GM12878 (cell line): ENCODE data around the gene ZKSCAN5. TPM values are rescaled to one million over a fixed set of nuclear protein-coding genes. Genes with fewer than 3 reads are reported as not detected.

Experiments
- ATAC-seq: fragments of 200-7000 bp; cut with Tn5 transposase; 3 replicates; pipeline ENCODE4 v1.9.1; 2020; ENCODE audit warnings: mild to moderate bottlenecking, moderate library complexity
- BruUV-seq: library from RNA; stranded (reverse); fragments of 400-500 nt; replicated peaks from 2 replicates; lab custom pipeline; 2021; lab: Mats Ljungman, UMichigan
- CTCF ChIA-PET: fragments of 300-600 bp; sonication (Branson Sonifier 250); formaldehyde crosslinking; extraction: SDS; loops from one replicate; lab custom pipeline; 2021; ENCODE audit warnings: inconsistent platforms; lab: Yijun Ruan, JAX
- POLR2A ChIA-PET: fragments of 350-600 bp; formaldehyde crosslinking; extraction: SDS; loops from one replicate; lab custom pipeline; 2021; ENCODE audit warnings: inconsistent platforms; lab: Charles Lee
- RAD21 ChIA-PET: fragments of 300-600 bp; sonication (Branson Sonifier 250); formaldehyde crosslinking; loops from one replicate; lab custom pipeline; 2023; ENCODE audit warnings: antibody characterized with exemption; ENCODE audit not compliant: unreplicated experiment; lab: Charles Lee
- SMC1A ChIA-PET: fragments of 300-600 bp; sonication (Branson Sonifier 250); formaldehyde crosslinking; loops from one replicate; lab custom pipeline; 2023; ENCODE audit not compliant: unreplicated experiment, uncharacterized antibody; lab: Charles Lee
- DNase-seq: peaks from one replicate; pipeline ENCODE4 v3.0.0-alpha.2; 2011; ENCODE audit warnings: low read depth, low spot score
- FAIRE-seq: peaks from 3 replicates; lab custom pipeline; 2011; peaks lifted over from hg19 to GRCh38; lab: Jason Lieb, UNC
- H2AFZ ChIP-seq: 2 replicates; pipeline ENCODE4 v1.6.0; 2011; ENCODE audit warnings: low read depth, low read length, control low read depth; ENCODE audit not compliant: control insufficient read depth
- H3K27ac ChIP-seq: 2 replicates; pipeline ENCODE4 v1.5.1; 2011; ENCODE audit warnings: control low read depth; ENCODE audit not compliant: control insufficient read depth, insufficient read depth
- H3K27me3 ChIP-seq, 2 experiments: replicated peaks in 1 of 2; 2 replicates each; pipeline versions ENCODE4 v1.6.0 to v1.6.1; 2011; ENCODE audit warnings: low read length in 1 of 2; ENCODE audit not compliant: control insufficient read depth in 2 of 2, insufficient read depth in 2 of 2
- H3K36me3 ChIP-seq, 2 experiments: 2 replicates each; pipeline ENCODE4 v1.5.1; 2011; ENCODE audit warnings: low read length in 1 of 2; ENCODE audit not compliant: control insufficient read depth in 2 of 2, insufficient read depth in 2 of 2
- H3K4me1 ChIP-seq: 2 replicates; pipeline ENCODE4 v1.6.1; 2011; ENCODE audit warnings: mild to moderate bottlenecking, low read length, moderate library complexity, mixed read lengths; ENCODE audit not compliant: control insufficient read depth, insufficient read depth
- H3K4me2 ChIP-seq: 2 replicates; pipeline ENCODE4 v1.6.0; 2011; ENCODE audit warnings: control low read depth; ENCODE audit not compliant: control insufficient read depth, insufficient read depth
- H3K4me3 ChIP-seq: fragments of 200-600 bp; sonication (generic); 2 replicates; pipeline ENCODE4 v1.5.1; 2016
- H3K79me2 ChIP-seq: 2 replicates; pipeline ENCODE4 v1.6.0; 2011; ENCODE audit warnings: low read length; ENCODE audit not compliant: control insufficient read depth, insufficient read depth
- H3K9ac ChIP-seq: 2 replicates; pipeline ENCODE4 v1.8.0; 2011; ENCODE audit warnings: low read length, control low read depth, mixed read lengths; ENCODE audit not compliant: control insufficient read depth, insufficient read depth
- H3K9me3 ChIP-seq: replicated peaks from 3 replicates; pipeline ENCODE4 v1.5.1; 2011; ENCODE audit warnings: mild to moderate bottlenecking, low read length; ENCODE audit not compliant: control insufficient read depth, insufficient read depth
- H4K20me1 ChIP-seq: 2 replicates; pipeline ENCODE4 v1.6.0; 2011; ENCODE audit not compliant: control insufficient read depth, insufficient read depth
- BHLHE40 ChIP-seq, 2 experiments: fragments of 450-650 bp in 1 of 2; IDR thresholded peaks; 2 replicates each; pipeline ENCODE4 v1.6.1; 2011 to 2017; ENCODE audit warnings: low read depth in 2 of 2, borderline replicate concordance in 1 of 2, improper control_type of control experiment in 1 of 2, low read length in 1 of 2, mild to moderate bottlenecking in 1 of 2
- BRCA1 ChIP-seq: IDR thresholded peaks from 2 replicates; pipeline ENCODE4 v1.6.1; 2011; ENCODE audit warnings: low read depth, low read length, improper control_type of control experiment
- DPF2 ChIP-seq: fragments of 450-650 bp; IDR thresholded peaks from 2 replicates; pipeline ENCODE4 v1.6.1; 2017; ENCODE audit warnings: mild to moderate bottlenecking
- FOS ChIP-seq: IDR thresholded peaks from 3 replicates; pipeline ENCODE4 v1.6.1; 2011; ENCODE audit warnings: borderline replicate concordance; ENCODE audit not compliant: insufficient read length; ENCODE audit errors: extremely low read depth
- KAT2A ChIP-seq: conservative IDR thresholded peaks from 2 replicates; pipeline ENCODE4 v1.6.1; 2011; ENCODE audit warnings: low read depth, low read length; ENCODE audit not compliant: control insufficient read depth
- MYC ChIP-seq: IDR thresholded peaks from 2 replicates; pipeline ENCODE4 v1.6.1; 2011; ENCODE audit warnings: mild to moderate bottlenecking, low read length, moderate library complexity, inconsistent platforms; ENCODE audit not compliant: insufficient read depth, insufficient replicate concordance, insufficient read length, severe bottlenecking
- NFXL1 ChIP-seq: fragments of 450-650 bp; IDR thresholded peaks from 2 replicates; pipeline ENCODE4 v1.6.1; 2017; ENCODE audit warnings: antibody characterized with exemption, mild to moderate bottlenecking, borderline replicate concordance
- POLR2AphosphoS5 ChIP-seq: IDR thresholded peaks from 2 replicates; pipeline ENCODE4 v1.6.1; 2011; ENCODE audit warnings: mild to moderate bottlenecking, low read length, inconsistent platforms
- RFX5 ChIP-seq: IDR thresholded peaks from 2 replicates; pipeline ENCODE4 v1.6.1; 2011; ENCODE audit warnings: low read depth, low read length, improper control_type of control experiment
- SREBF2 ChIP-seq: IDR thresholded peaks from 2 replicates; pipeline ENCODE4 v1.6.1; 2012; ENCODE audit warnings: mild to moderate bottlenecking, low read length
- SUZ12 ChIP-seq: fragments of 200-600 bp; sonication (generic); IDR thresholded peaks from one replicate; pipeline ENCODE4 v1.6.1; 2018; ENCODE audit warnings: antibody characterized with exemption, mild to moderate bottlenecking; ENCODE audit not compliant: unreplicated experiment
- WRNIP1 ChIP-seq: IDR thresholded peaks from 2 replicates; pipeline ENCODE4 v1.6.1; 2011; ENCODE audit warnings: low read depth, low read length, improper control_type of control experiment, borderline replicate concordance
- WGBS: methylation state at CpG from one replicate; pipeline ENCODE4 v1.1.6; 2016; ENCODE audit warnings: low lambda C conversion rate; ENCODE audit not compliant: insufficient replicate concordance, insufficient coverage; ENCODE audit errors: missing lambda C conversion rate; 5-methylcytosine and 5-hydroxymethylcytosine counted together
- in situ Hi-C: fragments of 300-500 bp; cut with MboI; formaldehyde crosslinking; loops from 9 replicates; pipeline ENCODE4 v1.14.3; 2018; ENCODE audit warnings: mixed read lengths
- intact Hi-C: fragments of 100-400 bp; cut with micrococcal nuclease; formaldehyde crosslinking; loops from one replicate; pipeline ENCODE4 v1.14.2; 2022; ENCODE audit not compliant: unreplicated experiment
- polyA plus RNA-seq, 11 experiments: library from polyadenylated mRNA; depleted of rRNA in 4 of 11; unstranded in 6 of 11; stranded (reverse) in 5 of 11; fragments of >200 nt; fragmentation: Nextera tagmentation in 4 of 11; fragmentation: Illumina TruSeq in 1 of 11; extraction: Ambion mirVana in 4 of 11; extraction: Trizol in 1 of 11; gene quantifications; 1 replicate in 1 of 11; 2 replicates in 10 of 11; pipeline versions ENCODE4 v1.2.1 to v1.2.3, GENCODE V29; 2011 to 2016; ENCODE audit warnings: inconsistent platforms in 2 of 11, missing spikeins in 2 of 11, low read depth in 1 of 11
- total RNA-seq, 4 experiments: library from RNA; depleted of rRNA in 3 of 4; stranded (reverse); fragments of >200 nt in 3 of 4; fragmentation: Illumina TruSeq in 1 of 4; extraction: Trizol in 1 of 4; gene quantifications; 2 replicates each; pipeline versions ENCODE4 v1.2.1 to v1.2.3, GENCODE V29; 2013 to 2021

Gene ZKSCAN5
- total and polyA plus RNA-seq, 10 of the 15 experiments (the other 5 are each of a cell fraction or from before 2014, with no cell fraction given) = 2.5 to 10.1 (median 7.7) TPM

DNA sequence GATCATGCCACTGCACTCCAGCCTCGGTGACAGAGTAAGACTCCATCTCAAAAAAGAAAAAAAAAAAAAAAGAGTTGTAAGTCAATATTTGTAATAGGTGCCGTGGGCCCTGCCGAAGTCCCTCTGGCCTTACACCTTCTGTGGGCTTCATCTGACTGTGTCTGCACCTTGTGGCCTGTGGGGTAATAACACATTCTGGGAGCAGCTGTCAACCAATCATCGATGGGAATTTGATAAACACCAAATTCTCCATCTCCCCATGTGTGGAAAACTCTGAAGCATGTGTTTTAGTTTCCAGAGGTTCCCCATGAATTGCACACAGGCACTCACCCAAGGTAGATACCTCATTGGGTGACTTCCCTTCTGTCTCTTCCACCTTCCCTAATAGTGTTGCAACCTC lies 15.2 kb upstream of the ZKSCAN5 start:
- ATAC-seq = peak; percentile 59
- TF ChIP-seq DPF2 (no peak), SUZ12 (no peak), KAT2A (no peak), POLR2AphosphoS5 (no peak), BHLHE40 (IDR thresholded peaks at IDR 0.05; ENCODE audit: borderline replicate concordance in 1 of 2, low read depth in 2 of 2, low read length in 1 of 2) (no peak), MYC (no peak), BRCA1 (no peak), NFXL1 (no peak), RFX5 (no peak), SREBF2 (no peak), WRNIP1 (no peak), FOS (no peak)
- H3K9ac ChIP-seq = no peak overlapping the region
- no peak for DNase-seq
- ChIA-PET RAD21 (no interaction called here), SMC1A (no interaction called here), POLR2A (no interaction called here), CTCF (no interaction called here)
- WGBS = 96% methylated on average over 4 of the region's 4 CpGs
- H3K79me2 ChIP-seq = peaks cover 5% of the 10 kb centered on the region
- H3K27ac ChIP-seq = no peak overlapping the region
- BruUV-seq = no TSS peak
- FAIRE-seq = no peak
- no peak overlapping the region for H2AFZ ChIP-seq
- in situ Hi-C loops = no loop called here
- H4K20me1 ChIP-seq = no peaks in the 10 kb centered on the region
- H3K4me1 ChIP-seq = no peaks in the 10 kb centered on the region
- H3K4me2 ChIP-seq = no peak overlapping the region
- H3K36me3 ChIP-seq = peaks cover 8 to 26% of the 10 kb centered on the region in 2 experiments
- H3K27me3 ChIP-seq = no peaks in the 10 kb centered on the region
- intact Hi-C loops = no loop called here
- peaks cover 14% of the 10 kb centered on the region for H3K9me3 ChIP-seq
- no peak overlapping the region for H3K4me3 ChIP-seq
